Neural progenitor cell (in vitro differentiated cells): ENCODE measurements around the gene KLHL9. TPM values are rescaled to one million over a fixed set of nuclear protein-coding genes. Genes with fewer than 3 reads are reported as not detected.
A peak's percentile ranks its signal among the peaks of the same experiment; 100 is the strongest.
"Not testable (repeated sequence)": the region's sequence is repeated elsewhere in the genome, so short reads cannot be mapped to it uniquely, and the experiment has no call there.

Experiments used
- DNase-seq: peaks from one replicate; pipeline ENCODE4 v3.0.0-alpha.2; 2016; ENCODE audit warnings: low spot score
- H2AFZ ChIP-seq: fragments of 200-600 bp; sonication (generic); replicated peaks from 2 replicates; pipeline ENCODE4 v1.6.1; 2016; ENCODE audit warnings: antibody characterized with exemption
- H3F3A ChIP-seq: fragments of 200-600 bp; sonication (generic); 2 replicates; pipeline ENCODE4 v1.6.1; 2016; ENCODE audit warnings: antibody characterized with exemption, low read depth
- H3K27ac ChIP-seq: fragments of 200-600 bp; sonication (generic); 2 replicates; pipeline ENCODE4 v1.5.1; 2016; ENCODE audit warnings: mild to moderate bottlenecking
- H3K27me3 ChIP-seq: fragments of 200-600 bp; sonication (generic); 2 replicates; pipeline ENCODE4 v1.6.1; 2016; ENCODE audit warnings: mild to moderate bottlenecking, moderate library complexity
- H3K36me3 ChIP-seq: fragments of 200-600 bp; sonication (generic); 2 replicates; pipeline ENCODE4 v1.5.1; 2016
- H3K4me1 ChIP-seq: fragments of 200-600 bp; sonication (generic); 2 replicates; pipeline ENCODE4 v1.6.1; 2016; ENCODE audit warnings: mixed run types
- H3K4me2 ChIP-seq: fragments of 200-600 bp; sonication (generic); 2 replicates; pipeline ENCODE4 v1.6.1; 2016
- H3K4me3 ChIP-seq: fragments of 200-600 bp; sonication (generic); 2 replicates; pipeline ENCODE4 v1.5.1; 2016
- H3K79me2 ChIP-seq: fragments of 200-600 bp; sonication (generic); 2 replicates; pipeline ENCODE4 v1.6.1; 2016; ENCODE audit warnings: low read depth
- H3K9ac ChIP-seq: fragments of 200-600 bp; sonication (generic); 2 replicates; pipeline ENCODE4 v1.6.1; 2016
- H3K9me3 ChIP-seq: fragments of 200-600 bp; sonication (generic); 2 replicates; pipeline ENCODE4 v1.5.1; 2016; ENCODE audit warnings: low read depth
- H4K20me1 ChIP-seq: fragments of 200-600 bp; sonication (generic); 2 replicates; pipeline ENCODE4 v1.6.1; 2016; ENCODE audit warnings: low read depth
- H3K27ac Mint-ChIP-seq: 3 replicates; pipeline ENCODE4 v1.8.0; 2021; ENCODE audit warnings: mixed read lengths
- H3K27me3 Mint-ChIP-seq: 2 replicates; pipeline ENCODE4 v1.8.0; 2022; ENCODE audit warnings: low read depth, mild to moderate bottlenecking, inconsistent platforms, moderate library complexity, mixed read lengths; ENCODE audit not compliant: insufficient read depth
- H3K36me3 Mint-ChIP-seq: 3 replicates; pipeline ENCODE4 v1.8.0; 2021; ENCODE audit warnings: mixed read lengths
- H3K4me1 Mint-ChIP-seq: 3 replicates; pipeline ENCODE4 v1.8.0; 2021; ENCODE audit warnings: mixed read lengths
- H3K4me3 Mint-ChIP-seq: 3 replicates; pipeline ENCODE4 v1.8.0; 2021; ENCODE audit warnings: mild to moderate bottlenecking, moderate library complexity, mixed read lengths
- H3K9me3 Mint-ChIP-seq: 3 replicates; pipeline ENCODE4 v1.8.0; 2020; ENCODE audit warnings: mixed read lengths
- EZH2 ChIP-seq: fragments of 200-600 bp; sonication (generic); IDR thresholded peaks from 2 replicates; pipeline ENCODE4 v1.6.1; 2017; ENCODE audit warnings: antibody characterized with exemption, mild to moderate bottlenecking, moderate library complexity
- EZH2phosphoT487 ChIP-seq: fragments of 200-600 bp; sonication (generic); IDR thresholded peaks from 2 replicates; pipeline ENCODE4 v1.6.1; 2017; ENCODE audit warnings: antibody characterized with exemption
- total RNA-seq: library from RNA; depleted of rRNA; stranded (reverse); fragments of >200 nt; gene quantifications from 2 replicates; pipeline ENCODE4 v1.2.3, GENCODE V29; 2015; ENCODE audit warnings: low replicate concordance
- TF ChIP-seq, protein P1 (sequence below): fragments of 200-600 bp; sonication (generic); IDR thresholded peaks from 2 replicates; pipeline ENCODE4 v1.5.1; 2017; ENCODE audit warnings: antibody characterized with exemption, mild to moderate bottlenecking

KLHL9 gene
- total RNA-seq, 1 donor from 2014 or later = 42.0 TPM

- Histone ChIP-seq H3K27ac (no peak within 1 kb of the TSS), H3K9ac (no peak within 1 kb of the TSS), H3K4me3 (no peak within 1 kb of the TSS), H3K4me1 (no peaks in the 10 kb centered on the region), H3K9me3 (no peaks in the 10 kb centered on the region), H3K36me3 (no peaks in the 10 kb centered on the region), H3K27me3 (no peaks in the 10 kb centered on the region), H2AFZ (no peak within 1 kb of the TSS), H3F3A (no peaks in the 10 kb centered on the region), H3K4me2 (no peak within 1 kb of the TSS), H4K20me1 (no peaks in the 10 kb centered on the region), H3K79me2 (no peaks in the 10 kb centered on the region)
- no peak for DNase-seq
- no peaks in the 10 kb centered on the region for H3K4me1 Mint-ChIP-seq
- H3K36me3 Mint-ChIP-seq = no peaks in the 10 kb centered on the region
- H3K4me3 Mint-ChIP-seq = no peak within 1 kb of the TSS
- TF ChIP-seq, protein P1, sequence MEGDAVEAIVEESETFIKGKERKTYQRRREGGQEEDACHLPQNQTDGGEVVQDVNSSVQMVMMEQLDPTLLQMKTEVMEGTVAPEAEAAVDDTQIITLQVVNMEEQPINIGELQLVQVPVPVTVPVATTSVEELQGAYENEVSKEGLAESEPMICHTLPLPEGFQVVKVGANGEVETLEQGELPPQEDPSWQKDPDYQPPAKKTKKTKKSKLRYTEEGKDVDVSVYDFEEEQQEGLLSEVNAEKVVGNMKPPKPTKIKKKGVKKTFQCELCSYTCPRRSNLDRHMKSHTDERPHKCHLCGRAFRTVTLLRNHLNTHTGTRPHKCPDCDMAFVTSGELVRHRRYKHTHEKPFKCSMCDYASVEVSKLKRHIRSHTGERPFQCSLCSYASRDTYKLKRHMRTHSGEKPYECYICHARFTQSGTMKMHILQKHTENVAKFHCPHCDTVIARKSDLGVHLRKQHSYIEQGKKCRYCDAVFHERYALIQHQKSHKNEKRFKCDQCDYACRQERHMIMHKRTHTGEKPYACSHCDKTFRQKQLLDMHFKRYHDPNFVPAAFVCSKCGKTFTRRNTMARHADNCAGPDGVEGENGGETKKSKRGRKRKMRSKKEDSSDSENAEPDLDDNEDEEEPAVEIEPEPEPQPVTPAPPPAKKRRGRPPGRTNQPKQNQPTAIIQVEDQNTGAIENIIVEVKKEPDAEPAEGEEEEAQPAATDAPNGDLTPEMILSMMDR = no peak
- TF ChIP-seq EZH2 = no peak
- no peak for TF ChIP-seq EZH2phosphoT487
- no peak within 1 kb of the TSS for H3K27ac Mint-ChIP-seq
- H3K27me3 Mint-ChIP-seq = no peaks in the 10 kb centered on the region
- no peaks in the 10 kb centered on the region for H3K9me3 Mint-ChIP-seq
Measured at GRCh38 chr9:21367957-21368356, 32.8 kb upstream of the KLHL9 start, which contains the start of gene IFNA13. Gene IFNA13 (minus strand): TSS chr9:21368057. CDS start chr9:21368010, 47 bp downstream.

- H3K27me3 Mint-ChIP-seq, H2AFZ ChIP-seq, H4K20me1 ChIP-seq, H3K27me3 ChIP-seq, H3F3A ChIP-seq, H3K9me3 ChIP-seq, H3K9ac ChIP-seq, H3K4me3 Mint-ChIP-seq, H3K27ac ChIP-seq, H3K36me3 ChIP-seq, H3K4me2 ChIP-seq, H3K4me1 ChIP-seq, H3K9me3 Mint-ChIP-seq, H3K4me3 ChIP-seq, H3K36me3 Mint-ChIP-seq, H3K4me1 Mint-ChIP-seq, H3K79me2 ChIP-seq, DNase-seq, H3K27ac Mint-ChIP-seq: not testable (repeated sequence)
Measured at GRCh38 chr9:21367169-21367568, 32.0 kb upstream of the KLHL9 start.

DNA sequence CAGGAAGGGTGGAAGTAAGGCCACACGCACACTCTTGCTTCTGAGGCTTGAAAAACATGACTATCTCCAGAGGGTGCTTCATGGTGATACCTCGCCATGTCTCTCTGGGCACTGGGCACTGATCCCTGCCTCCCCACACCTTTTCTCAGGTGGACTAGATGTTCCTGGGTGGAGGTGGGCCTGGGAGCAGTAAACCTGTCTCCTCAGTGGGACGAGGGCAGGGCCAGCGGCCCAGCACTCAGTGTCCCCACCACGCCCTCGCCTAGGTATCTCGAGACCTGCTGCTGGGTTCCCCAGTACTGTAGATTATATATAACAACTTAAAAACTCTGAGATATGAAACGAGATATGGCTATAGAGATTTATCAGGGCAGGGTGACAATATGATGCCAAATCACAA, 27.1 kb upstream of the KLHL9 start:
- H3K79me2 ChIP-seq = no peaks in the 10 kb centered on the region
- no peak overlapping the region for H2AFZ ChIP-seq
- no peaks in the 10 kb centered on the region for H3K36me3 ChIP-seq
- no peak overlapping the region for H3K9ac ChIP-seq
- H3K27ac Mint-ChIP-seq = no peak overlapping the region
- H3F3A ChIP-seq = no peaks in the 10 kb centered on the region
- H3K27ac ChIP-seq = no peak overlapping the region
- H3K9me3 ChIP-seq = no peaks in the 10 kb centered on the region
- no peak overlapping the region for H3K4me3 Mint-ChIP-seq
- peaks cover 3% of the 10 kb centered on the region for H3K4me1 Mint-ChIP-seq
- H3K4me2 ChIP-seq = no peak overlapping the region
- H3K27me3 ChIP-seq = no peaks in the 10 kb centered on the region
- H4K20me1 ChIP-seq = no peaks in the 10 kb centered on the region
- H3K9me3 Mint-ChIP-seq = no peaks in the 10 kb centered on the region
- no peak for DNase-seq
- no peaks in the 10 kb centered on the region for H3K4me1 ChIP-seq
- H3K27me3 Mint-ChIP-seq = no peaks in the 10 kb centered on the region
- no peak overlapping the region for H3K4me3 ChIP-seq
- H3K36me3 Mint-ChIP-seq = no peaks in the 10 kb centered on the region
- TF ChIP-seq, protein P1 = no peak
- no peak for TF ChIP-seq EZH2
- TF ChIP-seq EZH2phosphoT487 = no peak

GRCh38 chr9:21357479-21358460, 22.6 kb upstream of the KLHL9 start:
- H3K4me2 ChIP-seq = no peak overlapping the region
- Mint-ChIP-seq H3K36me3 (no peaks in the 10 kb centered on the region), H3K9me3 (peaks cover 4% of the 10 kb centered on the region), H3K4me3 (no peak overlapping the region), H3K27ac (no peak overlapping the region), H3K27me3 (no peaks in the 10 kb centered on the region), H3K4me1 (peaks cover 3% of the 10 kb centered on the region)
- no peak overlapping the region for H3K4me3 ChIP-seq
- H3K4me1 ChIP-seq = no peaks in the 10 kb centered on the region
- H3K27ac ChIP-seq = no peak overlapping the region
- no peaks in the 10 kb centered on the region for H3F3A ChIP-seq
- TF ChIP-seq, protein P1 = no peak
- TF ChIP-seq EZH2phosphoT487 = no peak
- TF ChIP-seq EZH2 = no peak
- no peaks in the 10 kb centered on the region for H3K27me3 ChIP-seq
- no peaks in the 10 kb centered on the region for H3K9me3 ChIP-seq
- peak overlapping the region; percentile 40 for H2AFZ ChIP-seq
- H3K79me2 ChIP-seq = no peaks in the 10 kb centered on the region
- H3K9ac ChIP-seq = no peak overlapping the region
- DNase-seq = no peak
- H3K36me3 ChIP-seq = no peaks in the 10 kb centered on the region
- H4K20me1 ChIP-seq = no peaks in the 10 kb centered on the region
